HepG2 (cell line): Measurements from ENCODE around the gene TMEM204. TPM values are rescaled to one million over a fixed set of nuclear protein-coding genes. Genes with fewer than 3 reads are reported as not detected.

Experiments
- ATAC-seq: fragments of 200-7000 bp; cut with Tn5 transposase; 3 replicates; pipeline ENCODE4 v1.9.1; 2020; ENCODE audit warnings: mild to moderate bottlenecking, moderate library complexity
- BruUV-seq: library from RNA; stranded (reverse); fragments of 400-500 nt; replicated peaks from 2 replicates; lab custom pipeline; 2021; lab: Mats Ljungman, UMichigan
- CTCF ChIA-PET: fragments of 300-600 bp; formaldehyde crosslinking; extraction: SDS; loops from one replicate; lab custom pipeline; 2021; ENCODE audit warnings: low total read pairs, inconsistent platforms, low intra/inter-chr PET ratio; lab: Yijun Ruan, JAX
- POLR2A ChIA-PET: fragments of 350-600 bp; sonication (Branson Sonifier 250); formaldehyde crosslinking; loops from one replicate; lab custom pipeline; 2020; ENCODE audit warnings: antibody characterized with exemption, inconsistent platforms; lab: Yijun Ruan, JAX
- DNase-seq: peaks from one replicate; pipeline ENCODE4 v3.0.0-alpha.2; 2015; ENCODE audit warnings: low spot score
- FAIRE-seq: peaks from 3 replicates; lab custom pipeline; 2011; peaks lifted over from hg19 to GRCh38; lab: Jason Lieb, UNC
- H2AFZ ChIP-seq: one replicate; pipeline ENCODE4 v1.6.1; 2011; ENCODE audit warnings: low read length, inconsistent platforms
- H3K27ac ChIP-seq: fragments of 300-600 bp; 3 replicates; pipeline ENCODE4 v1.8.0; 2011; ENCODE audit warnings: mixed run types, mild to moderate bottlenecking, mixed read lengths, low read length, inconsistent platforms; ENCODE audit not compliant: insufficient read depth; ENCODE audit errors: extremely low read length
- H3K27me3 ChIP-seq, 2 experiments: fragments of 200-600 bp in 1 of 2; 2 replicates in 1 of 2; 3 replicates in 1 of 2; pipeline versions ENCODE4 v1.6.0 to v1.8.0; 2011; ENCODE audit warnings: low read length in 2 of 2, mild to moderate bottlenecking in 2 of 2, moderate library complexity in 2 of 2, inconsistent platforms in 1 of 2; ENCODE audit not compliant: insufficient read depth in 2 of 2, control insufficient read depth in 1 of 2
- H3K36me3 ChIP-seq, 2 experiments: fragments of 200-600 bp in 1 of 2; replicated peaks in 1 of 2; 2 replicates in 1 of 2; 3 replicates in 1 of 2; pipeline versions ENCODE4 v1.5.1 to v1.8.0; 2011; ENCODE audit warnings: low read length in 2 of 2, inconsistent platforms in 1 of 2; ENCODE audit not compliant: insufficient read depth in 2 of 2, control insufficient read depth in 1 of 2
- H3K4me1 ChIP-seq: 2 replicates; pipeline ENCODE4 v1.5.1; 2012; ENCODE audit warnings: low read length, inconsistent platforms; ENCODE audit not compliant: insufficient read depth
- H3K4me2 ChIP-seq: 2 replicates; pipeline ENCODE4 v1.6.0; 2011; ENCODE audit warnings: low read depth, low read length, inconsistent platforms
- H3K4me3 ChIP-seq, 3 experiments: fragments of 200-600 bp in 1 of 3; sonication (generic), shearing (Covaris generic) in 1 of 3; replicated peaks in 1 of 3; 2 replicates each; pipeline ENCODE4 v1.5.1; 2011 to 2016; ENCODE audit warnings: low read length in 3 of 3, inconsistent platforms in 2 of 3, low read depth in 2 of 3, mild to moderate bottlenecking in 2 of 3, control low read depth in 1 of 3, mixed read lengths in 1 of 3; ENCODE audit not compliant: insufficient read depth in 1 of 3
- H3K79me2 ChIP-seq: one replicate; pipeline ENCODE4 v1.6.1; 2011; ENCODE audit warnings: low read length, inconsistent platforms; ENCODE audit not compliant: insufficient read depth
- H3K9ac ChIP-seq: 2 replicates; pipeline ENCODE4 v1.6.0; 2011; ENCODE audit warnings: mild to moderate bottlenecking, low read depth, low read length, inconsistent platforms; ENCODE audit not compliant: insufficient read depth
- H3K9me3 ChIP-seq: 2 replicates; pipeline ENCODE4 v1.5.1; 2012; ENCODE audit warnings: mild to moderate bottlenecking, low read length
- H4K20me1 ChIP-seq: 2 replicates; pipeline ENCODE4 v1.6.0; 2011; ENCODE audit warnings: inconsistent platforms, mild to moderate bottlenecking, low read length, moderate library complexity; ENCODE audit not compliant: insufficient read depth
- FOXA1 ChIP-seq, 2 experiments: fragments of 450-650 bp in 1 of 2; sonication (generic) in 1 of 2; formaldehyde crosslinking in 1 of 2; IDR thresholded peaks; 2 replicates each; pipeline versions ENCODE4 v1.4.0 to v1.6.1; 2016 to 2020; ENCODE audit warnings: missing genetic modification reagents in 1 of 2
- HMG20A ChIP-seq: IDR thresholded peaks from 2 replicates; pipeline ENCODE4 v1.6.1; 2016; ENCODE audit warnings: borderline replicate concordance
- MLLT10 ChIP-seq: sonication (generic); formaldehyde crosslinking; IDR thresholded peaks from 2 replicates; pipeline ENCODE4 v1.4.0; 2020; ENCODE audit warnings: missing genetic modification reagents
- MXD4 ChIP-seq: IDR thresholded peaks from 2 replicates; pipeline ENCODE4 v1.6.1; 2016; ENCODE audit warnings: mild to moderate bottlenecking, missing biosample characterization, missing genetic modification reagents
- NR0B2 ChIP-seq: sonication (generic); formaldehyde crosslinking; IDR thresholded peaks from 2 replicates; pipeline ENCODE4 v1.4.0; 2020; ENCODE audit warnings: mild to moderate bottlenecking, missing genetic modification reagents
- PPARG ChIP-seq: conservative IDR thresholded peaks from 2 replicates; pipeline ENCODE4 v1.6.1; 2016; ENCODE audit warnings: missing biosample characterization, missing genetic modification reagents
- SOX5 ChIP-seq: IDR thresholded peaks from 2 replicates; pipeline ENCODE4 v1.6.1; 2016; ENCODE audit warnings: borderline replicate concordance
- THAP11 ChIP-seq: IDR thresholded peaks from 2 replicates; pipeline ENCODE4 v1.6.1; 2016; ENCODE audit warnings: missing biosample characterization, missing genetic modification reagents
- ZNF205 ChIP-seq: IDR thresholded peaks from 2 replicates; pipeline ENCODE4 v1.6.1; 2018; ENCODE audit warnings: missing biosample characterization, missing genetic modification reagents
- ZNF432 ChIP-seq: sonication (generic); formaldehyde crosslinking; IDR thresholded peaks from 2 replicates; pipeline ENCODE4 v1.5.0; 2020; ENCODE audit warnings: missing genetic modification reagents, mild to moderate bottlenecking, borderline replicate concordance
- ZNF891 ChIP-seq: sonication (generic); formaldehyde crosslinking; IDR thresholded peaks from 2 replicates; pipeline ENCODE4 v1.5.0; 2020; ENCODE audit warnings: mild to moderate bottlenecking, missing genetic modification reagents
- WGBS: methylation state at CpG from one replicate; pipeline ENCODE4 v1.1.6; 2017; ENCODE audit warnings: low lambda C conversion rate; 5-methylcytosine and 5-hydroxymethylcytosine counted together
- in situ Hi-C: cut with HindIII; loops from 2 replicates; pipeline ENCODE4 v1.10.0; 2017; ENCODE audit warnings: low pct_unique_long_range_greater_than_20kb; ENCODE audit not compliant: extremely low pct_ligation_motif_present
- intact Hi-C: fragments of 100-400 bp; cut with micrococcal nuclease; formaldehyde crosslinking; loops from one replicate; pipeline ENCODE4 v1.10.0; 2022; ENCODE audit not compliant: unreplicated experiment
- polyA plus RNA-seq, 8 experiments: library from polyadenylated mRNA; depleted of rRNA in 3 of 8; stranded (reverse) in 7 of 8; unstranded in 1 of 8; fragments of >200 nt; fragmentation: Illumina TruSeq in 4 of 8; extraction: Trizol in 4 of 8; gene quantifications; 2 replicates each; pipeline versions ENCODE4 v1.2.1 to v1.2.3, GENCODE V29; 2011 to 2016; ENCODE audit warnings: low read depth in 4 of 8, missing spikeins in 1 of 8, mixed read lengths in 1 of 8; ENCODE audit not compliant: insufficient read depth in 1 of 8
- total RNA-seq, 5 experiments: library from RNA; depleted of rRNA; stranded (reverse); fragments of >200 nt; fragmentation: Illumina TruSeq; extraction: Trizol; gene quantifications; 2 replicates each; pipeline ENCODE4 v1.2.3, GENCODE V29; 2016; ENCODE audit warnings: low read depth in 1 of 5

TMEM204 gene
- total and polyA plus RNA-seq, 2 of the 13 experiments (the other 11 are each of a cell fraction or from before 2014, with no cell fraction given) = not detected

GRCh38 chr16:1531638-1531910 lies 1.9 kb upstream of the TMEM204 start:
- POLR2A ChIA-PET = no interaction called here
- Histone ChIP-seq H2AFZ (no peak overlapping the region), H3K79me2 (no peaks in the 10 kb centered on the region), H4K20me1 (no peaks in the 10 kb centered on the region), H3K9ac (no peak overlapping the region), H3K27ac (no peak overlapping the region), H3K36me3 (no peaks in the 10 kb centered on the region), H3K4me1 (peaks cover 12% of the 10 kb centered on the region), H3K27me3 (no peaks in the 10 kb centered on the region), H3K9me3 (no peaks in the 10 kb centered on the region), H3K4me2 (no peak overlapping the region), H3K4me3 (no peak overlapping the region)
- BruUV-seq = no TSS peak
- DNase-seq (no peak), ATAC-seq (no peak), FAIRE-seq (no peak)
- WGBS = 97% methylated on average over 10 of the region's 14 CpGs
- TF ChIP-seq ZNF205 (CRISPR knock-in tag) (no peak), MXD4 (CRISPR knock-in tag) (no peak), PPARG (no peak), ZNF891 (no peak), ZNF432 (CRISPR knock-in tag) (no peak), NR0B2 (CRISPR knock-in tag) (no peak), SOX5 (CRISPR knock-in tag) (no peak), HMG20A (no peak), FOXA1 (IDR thresholded peaks at IDR 0.05) (no peak), FOXA1 (CRISPR knock-in tag; IDR thresholded peaks at IDR 0.05) (no peak), MLLT10 (CRISPR knock-in tag) (no peak), THAP11 (CRISPR knock-in tag) (no peak)
- intact Hi-C loops (no loop called here), in situ Hi-C loops (no loop called here)
- CTCF ChIA-PET = no interaction called here
